ENCODE data around the gene KBTBD12. TPM values are rescaled to one million over a fixed set of nuclear protein-coding genes. Genes with fewer than 3 reads are reported as not detected.

The KBTBD12 gene
- polyA plus RNA-seq, 1 of the 3 experiments (the other 2 are of a cell fraction): not detected

DNA sequence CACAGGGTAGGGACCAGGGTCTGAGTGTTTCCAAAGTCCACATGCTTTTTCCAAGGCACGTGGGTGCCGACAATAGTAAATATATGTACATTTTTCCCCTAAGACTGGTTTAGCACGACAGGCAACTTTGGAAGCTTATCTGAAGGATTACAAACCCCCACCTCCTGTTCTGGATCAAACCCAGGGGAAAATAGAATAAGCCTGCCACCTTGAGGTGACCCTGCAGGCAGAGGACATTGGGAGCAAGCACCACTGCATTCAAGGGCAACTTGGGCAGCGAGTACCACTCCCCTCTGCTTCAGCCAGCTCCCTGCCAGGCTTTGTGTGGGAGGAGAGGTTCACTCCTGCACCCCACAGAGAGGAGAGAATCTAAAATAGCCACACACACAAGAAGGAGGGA is 44.8 kb downstream of the KBTBD12 start (continued):
- TF ChIP-seq TCF12 (IDR thresholded peaks at IDR 0.05): no peak
- TF ChIP-seq CTCF (IDR thresholded peaks at IDR 0.05): peak; percentile 54
- TF ChIP-seq CHD2 (IDR thresholded peaks at IDR 0.05; ENCODE audit: low read length, partially characterized antibody): no peak

- H3K4me2 ChIP-seq: no peak overlapping the region
- WGBS (ENCODE audit: low lambda C conversion rate): 84% methylated on average over 4 of the region's 4 CpGs
- H3K79me2 ChIP-seq (ENCODE audit: insufficient read depth): no peaks in the 10 kb centered on the region
- POLR2A ChIA-PET: no interaction called here
- no peak for DNase-seq
- no peaks in the 10 kb centered on the region for H3F3A ChIP-seq (replicated peaks; ENCODE audit: insufficient read depth)
- no peak overlapping the region for H3K27ac ChIP-seq (ENCODE audit: low read depth in 2 of 2, low read length in 1 of 2)
- TF ChIP-seq RAD21 (IDR thresholded peaks at IDR 0.05; ENCODE audit: low read length) (no peak), TCF12 (IDR thresholded peaks at IDR 0.05) (no peak), USF2 (IDR thresholded peaks at IDR 0.05; ENCODE audit: borderline replicate concordance, low read depth, low read length) (no peak), MEF2A (IDR thresholded peaks at IDR 0.05; ENCODE audit: borderline replicate concordance, low read depth) (no peak), NRF1 (IDR thresholded peaks at IDR 0.05; ENCODE audit: low read depth, low read length) (no peak), GABPA (IDR thresholded peaks at IDR 0.05; ENCODE audit: low read depth) (no peak), RFX5 (IDR thresholded peaks at IDR 0.05; ENCODE audit: low read length) (no peak), FOXJ3 (CRISPR knock-in tag; IDR thresholded peaks at IDR 0.05) (no peak), MAX (IDR thresholded peaks at IDR 0.05; ENCODE audit: low read depth) (no peak), RXRA (IDR thresholded peaks at IDR 0.05; ENCODE audit: borderline replicate concordance, low read depth) (no peak), YY1 (IDR thresholded peaks at IDR 0.05; ENCODE audit: low read depth) (no peak)
- no peaks in the 10 kb centered on the region for H3K36me3 ChIP-seq (replicated peaks in 1 of 2; ENCODE audit: control insufficient read depth in 1 of 2, insufficient read depth in 2 of 2, low read length in 1 of 2)
- H3K9me2 ChIP-seq: no peaks in the 10 kb centered on the region
- H3K27me3 ChIP-seq (ENCODE audit: insufficient read depth): no peaks in the 10 kb centered on the region
- no peak overlapping the region for H3K4me3 ChIP-seq (ENCODE audit: low read depth in 2 of 2, low read length in 1 of 2)
- peaks cover 0 to 10% of the 10 kb centered on the region in 2 experiments; a peak in 2 of 4 replicates for H3K4me1 ChIP-seq (ENCODE audit: control insufficient read depth in 1 of 2, insufficient read depth in 2 of 2, low read depth in 1 of 2, low read length in 1 of 2)
- no peak overlapping the region for H3K9ac ChIP-seq
- H4K20me1 ChIP-seq (ENCODE audit: insufficient read depth): no peaks in the 10 kb centered on the region
- H3K9me3 ChIP-seq: no peaks in the 10 kb centered on the region
- no peak overlapping the region for H2AFZ ChIP-seq (ENCODE audit: low read depth)
- CTCF ChIA-PET: interaction anchor here (0.8 to 11.6 kb wide), 28 partner anchors 12 to 386 kb away, joined by 3 to 141 read pairs (median 5); partner anchors contain the start of gene TPRA1
Measured at GRCh38 chr3:127960421-127960965, 45.5 kb downstream of the KBTBD12 start.

GRCh38 chr3:127961124-127961523 is 46.1 kb downstream of the KBTBD12 start:
- Histone ChIP-seq H3K9me3 (0 out of 2 replicates have a peak, but pooled peaks cover under 1% of the 10 kb centered on the region), H4K20me1 (ENCODE audit: insufficient read depth) (no peaks in the 10 kb centered on the region), H3F3A (replicated peaks; ENCODE audit: insufficient read depth) (no peaks in the 10 kb centered on the region), H3K4me2 (no peak overlapping the region), H2AFZ (ENCODE audit: low read depth) (no peak overlapping the region), H3K4me1 (ENCODE audit: control insufficient read depth in 1 of 2, insufficient read depth in 2 of 2, low read depth in 1 of 2, low read length in 1 of 2) (peaks cover 0 to 10% of the 10 kb centered on the region in 2 experiments; a peak in 2 of 4 replicates), H3K27ac (ENCODE audit: low read depth in 2 of 2, low read length in 1 of 2) (no peak overlapping the region; a peak in 1 of 4 replicates), H3K27me3 (ENCODE audit: insufficient read depth) (no peaks in the 10 kb centered on the region), H3K4me3 (ENCODE audit: low read depth in 2 of 2, low read length in 1 of 2) (no peak overlapping the region), H3K9me2 (no peaks in the 10 kb centered on the region), H3K9ac (no peak overlapping the region), H3K36me3 (replicated peaks in 1 of 2; ENCODE audit: control insufficient read depth in 1 of 2, insufficient read depth in 2 of 2, low read length in 1 of 2) (no peaks in the 10 kb centered on the region), H3K79me2 (ENCODE audit: insufficient read depth) (no peaks in the 10 kb centered on the region)
- POLR2A ChIA-PET: no interaction called here
- no peak for DNase-seq
- CTCF ChIA-PET: interaction anchor here (0.8 to 11.6 kb wide), 12 partner anchors 12 to 387 kb away, joined by 3 to 141 read pairs (median 7); no protein-coding TSS in a partner anchor
- TF ChIP-seq RAD21 (IDR thresholded peaks at IDR 0.05; ENCODE audit: low read length) (no peak), FOSL2 (IDR thresholded peaks at IDR 0.05; ENCODE audit: borderline replicate concordance, low read depth) (no peak), GABPA (IDR thresholded peaks at IDR 0.05; ENCODE audit: low read depth) (no peak)
- TF ChIP-seq, protein P1, sequence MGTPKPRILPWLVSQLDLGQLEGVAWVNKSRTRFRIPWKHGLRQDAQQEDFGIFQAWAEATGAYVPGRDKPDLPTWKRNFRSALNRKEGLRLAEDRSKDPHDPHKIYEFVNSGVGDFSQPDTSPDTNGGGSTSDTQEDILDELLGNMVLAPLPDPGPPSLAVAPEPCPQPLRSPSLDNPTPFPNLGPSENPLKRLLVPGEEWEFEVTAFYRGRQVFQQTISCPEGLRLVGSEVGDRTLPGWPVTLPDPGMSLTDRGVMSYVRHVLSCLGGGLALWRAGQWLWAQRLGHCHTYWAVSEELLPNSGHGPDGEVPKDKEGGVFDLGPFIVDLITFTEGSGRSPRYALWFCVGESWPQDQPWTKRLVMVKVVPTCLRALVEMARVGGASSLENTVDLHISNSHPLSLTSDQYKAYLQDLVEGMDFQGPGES (IDR thresholded peaks at IDR 0.05; ENCODE audit: low read depth, low read length): no peak
- 62% methylated on average over 5 of the region's 5 CpGs for WGBS (ENCODE audit: low lambda C conversion rate)
